ENCODE results near the gene C1QTNF6. TPM values are rescaled to one million over a fixed set of nuclear protein-coding genes. Genes with fewer than 3 reads are reported as not detected.

The C1QTNF6 gene
- total RNA-seq, 1 experiment from 2014 or later = 15.2 TPM

DNA sequence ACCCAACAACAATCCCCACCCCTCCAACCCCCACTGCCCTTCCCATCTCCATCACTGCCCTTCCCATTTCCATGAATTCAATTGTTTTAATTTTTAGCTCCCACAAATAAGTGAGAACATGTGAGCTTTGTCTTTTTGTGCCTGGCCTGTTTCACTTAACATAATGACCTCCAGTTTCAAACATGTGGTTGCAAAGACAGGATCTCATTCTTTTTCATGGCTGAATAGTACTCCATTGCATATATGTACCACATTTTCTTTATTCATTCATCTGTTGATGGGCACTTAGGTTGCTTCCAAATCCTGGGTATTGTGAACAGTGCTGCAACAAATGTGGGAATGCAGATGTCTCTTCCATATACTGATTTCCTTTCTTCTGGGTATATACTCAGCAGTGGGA lies 37.3 kb downstream of the C1QTNF6 start:
- RAD21 ChIA-PET (ENCODE audit: low non-redundant PET in 1 of 2, low total read pairs in 2 of 2, uncharacterized antibody in 2 of 2, unreplicated experiment in 2 of 2) = no interaction called here
- intact Hi-C loops (cut with micrococcal nuclease) = no loop called here
- no peak overlapping the region for H3K27ac ChIP-seq (ENCODE audit: low read depth, low read length)
- no peak for TF ChIP-seq CEBPB (IDR thresholded peaks at IDR 0.05; ENCODE audit: low read depth)
- no peak for TF ChIP-seq RAD21 (IDR thresholded peaks at IDR 0.05; ENCODE audit: low read depth)
- no peak for TF ChIP-seq SRF (IDR thresholded peaks at IDR 0.05; ENCODE audit: low read depth)
- TF ChIP-seq EGR1 (IDR thresholded peaks at IDR 0.05; ENCODE audit: low read depth) = no peak
- TF ChIP-seq, protein P1, sequence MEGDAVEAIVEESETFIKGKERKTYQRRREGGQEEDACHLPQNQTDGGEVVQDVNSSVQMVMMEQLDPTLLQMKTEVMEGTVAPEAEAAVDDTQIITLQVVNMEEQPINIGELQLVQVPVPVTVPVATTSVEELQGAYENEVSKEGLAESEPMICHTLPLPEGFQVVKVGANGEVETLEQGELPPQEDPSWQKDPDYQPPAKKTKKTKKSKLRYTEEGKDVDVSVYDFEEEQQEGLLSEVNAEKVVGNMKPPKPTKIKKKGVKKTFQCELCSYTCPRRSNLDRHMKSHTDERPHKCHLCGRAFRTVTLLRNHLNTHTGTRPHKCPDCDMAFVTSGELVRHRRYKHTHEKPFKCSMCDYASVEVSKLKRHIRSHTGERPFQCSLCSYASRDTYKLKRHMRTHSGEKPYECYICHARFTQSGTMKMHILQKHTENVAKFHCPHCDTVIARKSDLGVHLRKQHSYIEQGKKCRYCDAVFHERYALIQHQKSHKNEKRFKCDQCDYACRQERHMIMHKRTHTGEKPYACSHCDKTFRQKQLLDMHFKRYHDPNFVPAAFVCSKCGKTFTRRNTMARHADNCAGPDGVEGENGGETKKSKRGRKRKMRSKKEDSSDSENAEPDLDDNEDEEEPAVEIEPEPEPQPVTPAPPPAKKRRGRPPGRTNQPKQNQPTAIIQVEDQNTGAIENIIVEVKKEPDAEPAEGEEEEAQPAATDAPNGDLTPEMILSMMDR (IDR thresholded peaks at IDR 0.05 in 2 of 3, conservative IDR thresholded peaks at IDR 0.05 in 1 of 3; ENCODE audit: borderline replicate concordance in 1 of 3, insufficient read depth in 1 of 3, low read depth in 2 of 3, low read length in 2 of 3) = no peak
- BruUV-seq (replicated peaks) = no TSS peak
- ATAC-seq (no peak), DNase-seq (ENCODE audit: low read depth, low spot score) (no peak)
- H3K79me2 ChIP-seq (ENCODE audit: insufficient read depth, low read length) = no peaks in the 10 kb centered on the region
- H3K4me1 ChIP-seq (ENCODE audit: control insufficient read depth in 1 of 2, insufficient read depth in 2 of 2, low read length in 2 of 2) = peaks cover 8 to 11% of the 10 kb centered on the region in 2 experiments
- no peak overlapping the region for H2AFZ ChIP-seq (ENCODE audit: low read depth, low read length, poor library complexity, severe bottlenecking)
- H3K36me3 ChIP-seq (ENCODE audit: control insufficient read depth in 1 of 2, insufficient read depth in 2 of 2, low read length in 2 of 2) = no peaks in the 10 kb centered on the region
- no peak overlapping the region for H3K9ac ChIP-seq (ENCODE audit: low read length)
- POLR2A ChIA-PET = no interaction called here
- no peaks in the 10 kb centered on the region for H4K20me1 ChIP-seq (ENCODE audit: insufficient read depth)
- H3K27me3 ChIP-seq (ENCODE audit: insufficient read depth, low read length) = no peaks in the 10 kb centered on the region
- H3K4me2 ChIP-seq (ENCODE audit: low read length) = no peak overlapping the region
- no peak overlapping the region for H3K4me3 ChIP-seq (replicated peaks in 1 of 2; ENCODE audit: low read depth in 1 of 2, low read length in 2 of 2)
- no peaks in the 10 kb centered on the region for H3K9me2 ChIP-seq (ENCODE audit: insufficient read depth)
- CTCF ChIA-PET = no interaction called here
- H3K9me3 ChIP-seq (ENCODE audit: control insufficient read depth in 1 of 2, insufficient read depth in 1 of 2, low read depth in 1 of 2, low read length in 2 of 2) = peaks cover 0 to 4% of the 10 kb centered on the region in 2 experiments; a peak in 1 of 4 replicates

DNA sequence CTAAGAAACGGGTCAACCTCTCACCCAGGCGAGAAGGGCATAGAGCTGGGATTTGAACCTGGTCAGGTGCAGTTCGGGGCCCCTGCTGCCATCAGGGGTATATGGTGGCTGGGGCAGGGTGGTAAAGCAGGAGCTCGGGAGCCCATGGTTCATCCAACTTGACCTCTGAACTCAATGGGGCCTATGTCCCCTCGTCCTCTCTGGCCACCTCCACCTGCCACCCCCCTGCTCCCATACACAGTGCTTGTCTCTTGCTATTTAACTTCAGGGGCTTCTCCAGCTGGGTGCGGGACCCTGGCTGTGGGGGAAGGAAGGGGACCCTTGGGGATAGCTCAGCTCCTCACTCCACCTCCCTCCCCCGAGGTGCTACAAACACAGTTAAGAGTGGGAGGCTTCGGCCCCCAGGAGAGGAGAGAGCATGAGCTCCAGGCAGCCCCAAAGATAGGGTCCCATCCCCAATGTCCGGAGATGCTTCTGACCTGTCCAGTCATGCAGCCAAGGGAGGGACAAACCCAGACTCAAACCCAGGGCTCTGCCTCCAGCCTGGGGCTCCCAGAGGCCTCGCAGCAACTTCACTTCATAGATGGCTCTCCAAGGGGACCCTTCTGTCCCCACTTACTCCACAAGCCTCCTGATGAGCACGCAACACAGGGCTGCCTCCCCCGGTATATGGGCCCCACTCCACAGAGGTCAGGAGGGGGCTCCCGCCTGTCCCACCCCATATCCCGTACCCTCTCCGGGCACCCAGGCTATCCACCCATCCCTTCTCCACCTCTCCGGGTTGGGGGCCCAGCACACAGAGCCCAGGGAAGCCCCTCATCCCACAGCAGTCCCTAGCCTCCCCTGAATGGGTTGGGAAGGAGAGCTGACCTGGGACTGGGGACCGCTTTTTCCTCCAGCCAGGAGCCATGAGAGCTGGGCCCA lies 39.0 kb downstream of the C1QTNF6 start:
- Histone ChIP-seq H2AFZ (ENCODE audit: low read depth, low read length, poor library complexity, severe bottlenecking) (no peak overlapping the region), H3K27ac (ENCODE audit: low read depth, low read length) (no peak overlapping the region), H3K9me2 (ENCODE audit: insufficient read depth) (no peaks in the 10 kb centered on the region), H3K9ac (ENCODE audit: low read length) (no peak overlapping the region), H4K20me1 (ENCODE audit: insufficient read depth) (no peaks in the 10 kb centered on the region), H3K36me3 (ENCODE audit: control insufficient read depth in 1 of 2, insufficient read depth in 2 of 2, low read length in 2 of 2) (no peaks in the 10 kb centered on the region), H3K4me3 (replicated peaks in 1 of 2; ENCODE audit: low read depth in 1 of 2, low read length in 2 of 2) (no peak overlapping the region), H3K9me3 (ENCODE audit: control insufficient read depth in 1 of 2, insufficient read depth in 1 of 2, low read depth in 1 of 2, low read length in 2 of 2) (peaks cover 0 to 4% of the 10 kb centered on the region in 2 experiments; a peak in 1 of 4 replicates), H3K27me3 (ENCODE audit: insufficient read depth, low read length) (no peaks in the 10 kb centered on the region), H3K4me1 (ENCODE audit: control insufficient read depth in 1 of 2, insufficient read depth in 2 of 2, low read length in 2 of 2) (no peaks in the 10 kb centered on the region), H3K79me2 (ENCODE audit: insufficient read depth, low read length) (no peaks in the 10 kb centered on the region), H3K4me2 (ENCODE audit: low read length) (no peak overlapping the region)
- intact Hi-C loops (cut with micrococcal nuclease) = no loop called here
- BruUV-seq (replicated peaks) = no TSS peak
- ChIA-PET RAD21 (ENCODE audit: low non-redundant PET in 1 of 2, low total read pairs in 2 of 2, uncharacterized antibody in 2 of 2, unreplicated experiment in 2 of 2) (no interaction called here), CTCF (no interaction called here), POLR2A (no interaction called here)
- DNase-seq (ENCODE audit: low read depth, low spot score) (no peak), ATAC-seq (no peak)
- no peak for TF ChIP-seq FOSL1 (IDR thresholded peaks at IDR 0.05; ENCODE audit: low read depth)
- no peak for TF ChIP-seq YY1 (IDR thresholded peaks at IDR 0.05; ENCODE audit: extremely low read depth, insufficient replicate concordance, low read depth, low read length)

All from HCT116 (cell line).